ENCODE measurements around the gene NKAIN4. TPM values are rescaled to one million over a fixed set of nuclear protein-coding genes. Genes with fewer than 3 reads are reported as not detected.
A peak's percentile ranks its signal among the peaks of the same experiment; 100 is the strongest.

Gene NKAIN4
- total RNA-seq, 1 donor from 2014 or later = not detected

DNA sequence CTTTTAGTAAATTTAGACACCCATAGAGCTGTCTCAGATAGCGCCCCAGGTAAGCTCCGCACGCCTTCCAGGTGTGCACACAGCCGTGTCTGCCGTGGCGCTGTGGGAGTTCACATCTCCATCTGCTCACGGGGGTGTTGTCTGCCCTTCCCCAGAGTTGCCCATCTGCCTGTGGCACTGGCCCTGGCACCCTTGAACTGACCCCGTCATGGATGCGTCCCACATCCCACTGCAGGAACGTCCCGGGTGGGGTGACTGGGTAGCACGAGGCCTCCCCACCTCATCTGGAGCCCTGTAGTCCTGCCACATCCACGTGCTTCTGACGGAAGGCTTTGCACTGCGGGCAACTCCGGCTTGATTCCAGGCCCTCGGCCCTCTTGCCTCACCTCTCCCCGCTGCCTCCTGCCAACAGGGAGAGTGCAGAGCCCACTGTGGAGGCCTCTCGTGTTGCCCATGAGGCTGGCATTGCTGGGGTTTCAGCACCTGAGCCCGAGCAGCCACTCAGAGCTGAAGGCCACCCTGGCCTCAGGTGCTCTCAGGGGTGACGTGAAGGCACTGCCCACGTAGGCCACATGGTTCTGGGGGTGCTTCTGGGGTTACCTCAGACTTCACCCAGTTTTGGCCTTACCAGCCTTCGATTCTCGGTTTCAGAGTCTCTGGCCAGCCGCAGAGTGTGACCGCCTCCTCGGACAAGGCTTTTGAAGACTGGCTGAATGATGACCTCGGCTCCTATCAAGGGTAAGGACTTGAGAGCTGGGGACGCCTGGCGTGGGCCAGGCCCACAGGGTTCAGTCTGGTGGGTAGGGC, 23.4 kb upstream of the NKAIN4 start:
- ATAC-seq (ENCODE audit: poor library complexity) (no peak), DNase-seq (no peak)
- intact Hi-C loops (cut with DNase I) = no loop called here

DNA sequence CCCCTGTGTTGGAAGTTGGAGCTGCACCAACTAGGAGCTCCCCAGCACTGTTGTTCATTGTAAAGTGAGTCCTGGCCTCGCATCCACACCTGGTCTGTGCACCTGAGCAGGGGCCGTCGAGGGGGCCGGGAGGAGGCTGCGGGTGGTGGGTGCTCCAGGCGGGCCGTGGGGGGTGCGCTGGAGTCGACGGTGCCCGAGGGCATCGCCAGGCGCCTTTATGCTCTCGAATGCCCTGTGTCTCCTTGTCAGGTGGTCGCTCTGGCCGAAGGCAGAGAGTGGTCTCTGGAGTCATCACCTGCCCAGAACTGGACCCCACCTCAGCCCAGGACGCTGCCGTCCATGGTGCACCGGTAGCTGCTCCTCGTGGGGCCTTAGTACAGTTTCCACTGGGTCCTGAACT, 22.7 kb upstream of the NKAIN4 start:
- ATAC-seq (ENCODE audit: poor library complexity) (no peak), DNase-seq (no peak)
- intact Hi-C loops (cut with DNase I) = no loop called here

GRCh38 chr20:63275825-63276224, 21.6 kb upstream of the NKAIN4 start:
- intact Hi-C loops (cut with DNase I) = no loop called here
- ATAC-seq (ENCODE audit: poor library complexity) (no peak), DNase-seq (no peak)

GRCh38 chr20:63274381-63275228, 20.3 kb upstream of the NKAIN4 start:
- DNase-seq (no peak), ATAC-seq (ENCODE audit: poor library complexity) (no peak)
- intact Hi-C loops (cut with DNase I) = no loop called here

DNA sequence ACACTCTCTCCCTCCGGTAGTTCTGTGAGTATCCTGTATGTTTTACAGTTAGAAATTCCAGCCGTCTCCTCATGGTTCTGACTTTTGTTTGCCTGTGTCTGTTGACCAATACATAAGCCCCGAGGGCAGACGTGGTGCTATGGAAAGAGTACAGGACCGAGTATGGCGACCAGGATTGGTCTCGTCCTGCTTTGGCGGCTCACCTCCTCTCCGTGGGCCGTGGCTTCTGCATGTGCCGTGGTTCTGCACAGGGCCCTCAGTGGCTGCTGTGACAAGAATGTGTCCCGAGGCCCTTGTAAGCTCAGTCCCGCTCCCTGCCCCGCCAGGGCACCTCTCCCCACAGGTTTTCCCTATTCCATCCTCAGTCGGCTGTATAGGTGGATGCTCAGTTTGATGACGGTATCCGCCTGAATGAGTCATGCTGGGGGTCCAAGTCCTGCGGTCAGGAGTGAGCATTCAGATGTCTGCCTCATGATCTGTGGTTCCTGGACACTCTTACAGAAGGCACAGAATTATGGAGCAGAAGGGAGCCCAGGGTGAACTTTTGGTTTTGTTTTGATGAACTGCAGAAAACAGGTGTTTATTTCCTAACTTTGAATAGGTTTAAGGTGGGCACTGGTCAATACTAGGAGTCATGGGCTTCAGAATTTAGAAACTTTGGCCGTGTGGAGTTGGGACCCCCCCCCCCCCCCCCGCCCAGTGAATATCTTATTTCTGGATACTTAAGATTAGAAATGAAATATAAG, 19.5 kb upstream of the NKAIN4 start:
- ATAC-seq (ENCODE audit: poor library complexity) (no peak), DNase-seq (no peak)
- intact Hi-C loops (cut with DNase I) = no loop called here

- intact Hi-C loops (cut with DNase I) = no loop called here
- ATAC-seq (ENCODE audit: poor library complexity) (no peak), DNase-seq (no peak)
Measured at GRCh38 chr20:63273059-63273579, 18.9 kb upstream of the NKAIN4 start.

DNA sequence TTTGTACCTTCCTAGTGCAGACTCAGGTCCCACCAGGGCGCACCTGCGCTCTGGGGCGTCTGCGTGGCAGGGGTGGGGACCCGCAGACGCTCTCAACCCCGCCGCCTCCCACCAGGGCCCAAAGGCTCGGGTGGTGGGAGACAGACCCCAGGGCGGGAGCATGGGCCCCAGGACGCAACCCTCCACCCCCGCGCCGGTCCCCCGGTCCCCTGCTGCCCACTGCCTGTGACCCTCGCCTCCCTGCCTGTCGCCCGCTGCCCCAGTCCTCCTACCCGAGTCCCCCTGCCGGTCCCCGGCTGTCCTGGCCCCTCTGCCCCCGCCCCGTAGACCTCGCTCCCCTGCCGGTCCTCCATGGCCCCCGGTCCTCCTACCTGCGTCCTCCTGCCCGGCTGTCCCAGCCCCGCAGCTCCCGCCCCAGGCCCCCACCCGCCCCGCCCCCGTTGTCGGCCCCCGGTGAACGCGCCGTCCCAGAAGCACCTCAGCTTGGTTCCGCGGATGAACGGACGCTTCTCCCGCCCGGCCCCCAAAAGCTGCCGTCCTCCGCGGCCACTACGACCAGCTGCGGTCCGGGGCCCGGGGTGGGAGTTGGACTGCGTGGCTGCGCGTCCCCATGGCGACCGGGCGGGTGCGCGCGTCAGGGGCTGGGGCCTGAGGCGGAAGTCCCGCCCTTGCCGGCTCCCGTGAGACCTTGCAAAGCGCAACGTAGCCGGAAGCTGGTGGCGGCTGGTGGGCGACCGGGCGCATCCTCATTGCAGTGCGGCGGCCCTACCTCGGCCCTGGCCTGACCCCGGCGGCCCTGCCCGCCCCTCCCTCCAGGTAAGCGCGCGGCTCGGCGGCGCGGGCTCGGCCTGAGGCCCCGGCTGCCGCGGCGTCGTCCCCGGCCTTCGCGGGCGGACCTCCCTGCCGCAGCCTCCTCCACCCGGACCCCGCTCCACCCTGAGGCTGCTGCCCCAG, 18.1 kb upstream of the NKAIN4 start, which contains the start of gene ARFGAP1:
Gene ARFGAP1, plus strand, starts transcription at position 709 of the 954 bp plus-strand sequence. CDS start 2,768 bp downstream, outside the sequence.
- peak; percentile 99 for ATAC-seq (ENCODE audit: poor library complexity)
- peak; percentile 96 for DNase-seq
- intact Hi-C loops (cut with DNase I) = no loop called here

DNA sequence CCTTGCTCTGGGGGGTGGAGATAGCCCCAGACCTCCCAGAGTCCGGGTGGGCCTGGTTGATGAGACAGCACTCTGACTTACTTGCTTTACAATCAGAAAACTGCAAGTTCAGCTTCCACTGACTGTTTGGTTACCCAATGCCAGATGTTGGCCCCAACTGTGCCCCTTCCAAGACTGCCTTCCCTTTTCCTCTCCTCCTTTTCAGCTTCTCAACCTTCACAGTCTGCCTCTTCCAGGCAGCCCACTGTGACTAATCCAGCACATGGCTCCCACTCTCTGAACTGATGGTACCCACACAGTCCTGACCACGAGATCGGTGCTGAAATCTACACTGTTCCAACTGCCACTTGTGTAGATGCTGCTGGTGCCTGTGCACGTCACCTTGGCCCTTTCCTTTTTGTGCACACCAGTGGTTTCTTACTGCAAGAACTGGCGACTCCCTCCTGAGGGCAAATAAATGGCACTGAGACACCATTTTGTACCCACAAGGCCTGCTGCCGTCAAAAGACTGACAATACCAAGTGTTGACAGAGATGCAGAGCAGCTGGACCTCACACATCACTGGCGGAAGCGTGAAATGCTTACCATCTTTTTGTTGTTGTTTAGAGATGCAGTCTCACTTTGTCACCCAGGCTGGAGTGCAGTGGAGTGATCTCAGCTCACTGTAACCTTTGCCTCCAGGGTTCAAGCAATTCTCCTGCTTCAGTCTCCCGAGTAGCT, 16.5 kb upstream of the NKAIN4 start:
- ATAC-seq (ENCODE audit: poor library complexity) (no peak), DNase-seq (no peak)
- intact Hi-C loops (cut with DNase I) = no loop called here

DNA sequence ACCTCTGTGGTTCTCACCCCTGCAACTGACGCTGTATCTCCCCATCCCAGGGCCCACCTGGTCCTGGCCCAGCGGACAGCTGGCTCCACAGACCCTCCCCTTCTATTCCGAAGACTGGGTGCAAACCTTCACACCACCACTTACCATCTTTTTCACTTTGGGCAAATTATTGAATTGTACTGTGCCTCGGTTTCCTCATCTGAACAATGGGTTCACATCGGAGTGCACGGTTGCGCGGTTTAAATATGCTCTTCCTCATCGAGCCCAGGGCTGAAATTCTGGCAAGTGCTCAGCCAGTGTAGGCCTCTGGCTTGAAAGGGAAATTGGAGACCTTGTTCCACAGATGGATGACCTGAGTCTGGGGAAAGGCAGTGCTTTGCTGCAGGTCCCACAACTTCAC, 15.5 kb upstream of the NKAIN4 start:
- intact Hi-C loops (cut with DNase I) = no loop called here
- ATAC-seq (ENCODE audit: poor library complexity) (no peak), DNase-seq (no peak)

- DNase-seq = no peak
- ATAC-seq (ENCODE audit: poor library complexity) = no peak
- intact Hi-C loops (cut with DNase I) = no loop called here
Measured at GRCh38 chr20:63268671-63269439, 14.6 kb upstream of the NKAIN4 start.

GRCh38 chr20:63268256-63268655, 14.0 kb upstream of the NKAIN4 start:
- no peak for DNase-seq
- ATAC-seq (ENCODE audit: poor library complexity) = no peak
- intact Hi-C loops (cut with DNase I) = no loop called here

- no peak for DNase-seq
- ATAC-seq (ENCODE audit: poor library complexity) = no peak
- intact Hi-C loops (cut with DNase I) = no loop called here
Measured at GRCh38 chr20:63267691-63268090, 13.4 kb upstream of the NKAIN4 start.

GRCh38 chr20:63265891-63266515, 11.7 kb upstream of the NKAIN4 start:
- intact Hi-C loops (cut with DNase I) = no loop called here
- ATAC-seq (ENCODE audit: poor library complexity) = no peak
- no peak for DNase-seq

GRCh38 chr20:63264519-63264918, 10.3 kb upstream of the NKAIN4 start:
- intact Hi-C loops (cut with DNase I) = no loop called here
- DNase-seq = no peak

GRCh38 chr20:63264000-63264399, 9.7 kb upstream of the NKAIN4 start:
- DNase-seq (no peak), ATAC-seq (ENCODE audit: poor library complexity) (no peak)
- intact Hi-C loops (cut with DNase I) = no loop called here

More at GRCh38 chr20:63264519-63264918, 10.3 kb upstream of the NKAIN4 start:
- ATAC-seq (ENCODE audit: poor library complexity) = no peak

DNA sequence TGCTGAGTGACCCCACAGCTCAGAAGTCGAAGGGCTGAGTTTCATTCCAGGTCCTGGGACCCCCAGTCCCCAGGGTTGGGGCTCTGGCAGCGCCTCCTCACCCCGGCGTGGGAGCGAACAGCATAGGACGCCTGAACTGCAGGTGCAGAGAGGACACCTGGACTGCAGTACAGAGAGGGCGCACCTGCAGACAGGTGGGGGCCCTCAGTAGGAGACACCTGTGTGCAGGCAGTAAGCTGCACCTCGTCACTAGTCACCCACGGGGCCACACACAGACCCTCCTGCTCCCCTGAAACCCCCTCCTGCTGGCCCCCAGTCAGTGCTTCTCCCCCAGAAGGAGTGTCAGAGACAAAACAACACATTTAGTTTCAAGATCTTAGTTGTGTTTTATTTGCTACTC, 8.6 kb upstream of the NKAIN4 start:
- intact Hi-C loops (cut with DNase I) = no loop called here
- no peak for ATAC-seq (ENCODE audit: poor library complexity)
- DNase-seq = no peak

All from Right ventricle myocardium superior (tissue), 1 donor.